ENCODE data around the gene TUBA4B. TPM values are rescaled to one million over a fixed set of nuclear protein-coding genes. Genes with fewer than 3 reads are reported as not detected.
"Not testable (repeated sequence)": the region's sequence is repeated elsewhere in the genome, so short reads cannot be mapped to it uniquely, and the experiment has no call there.

TUBA4B gene
- total RNA-seq, 1 donor from 2014 or later: 0.25 TPM

DNA sequence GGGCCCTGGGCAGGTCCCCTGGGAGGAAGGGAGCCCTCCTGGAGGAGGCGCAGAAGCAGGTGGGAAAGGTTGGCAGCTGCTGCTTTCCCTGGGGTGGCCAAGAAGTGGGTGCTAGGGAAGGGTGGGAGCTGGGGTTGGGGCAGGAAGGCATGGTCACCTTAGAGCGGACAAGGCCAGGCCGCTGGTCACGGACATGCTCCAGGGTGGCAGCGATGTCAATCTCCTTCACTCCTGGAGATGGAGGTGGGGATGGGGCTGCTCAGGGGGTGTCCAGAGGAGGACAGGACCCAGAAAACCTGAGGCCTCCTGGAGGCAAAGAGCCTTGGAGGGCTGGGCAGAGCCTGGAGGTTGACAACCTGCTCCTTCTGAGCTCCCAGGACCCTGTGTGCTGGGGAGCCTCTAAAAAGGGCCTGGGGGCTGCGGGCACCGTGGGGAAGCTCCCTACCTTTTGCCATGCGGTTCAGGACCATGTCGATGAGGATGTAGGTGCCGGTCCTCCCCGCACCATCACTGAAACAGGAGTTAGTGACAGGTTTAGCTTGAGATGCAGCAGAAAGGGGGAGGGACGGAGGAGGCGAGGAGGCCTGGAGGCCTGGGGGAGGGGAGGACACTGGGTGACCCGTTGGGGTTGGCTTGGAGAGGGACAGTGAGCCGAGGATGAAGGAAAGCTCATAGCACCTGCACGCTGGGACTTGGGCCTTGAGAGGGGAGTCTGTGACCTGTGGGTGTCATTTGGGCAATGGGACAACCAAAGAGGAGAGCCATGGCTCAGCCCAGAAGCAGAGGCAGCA is 37.5 kb downstream of the TUBA4B start:
- DNase-seq (ENCODE audit: low read depth): no peak

DNA sequence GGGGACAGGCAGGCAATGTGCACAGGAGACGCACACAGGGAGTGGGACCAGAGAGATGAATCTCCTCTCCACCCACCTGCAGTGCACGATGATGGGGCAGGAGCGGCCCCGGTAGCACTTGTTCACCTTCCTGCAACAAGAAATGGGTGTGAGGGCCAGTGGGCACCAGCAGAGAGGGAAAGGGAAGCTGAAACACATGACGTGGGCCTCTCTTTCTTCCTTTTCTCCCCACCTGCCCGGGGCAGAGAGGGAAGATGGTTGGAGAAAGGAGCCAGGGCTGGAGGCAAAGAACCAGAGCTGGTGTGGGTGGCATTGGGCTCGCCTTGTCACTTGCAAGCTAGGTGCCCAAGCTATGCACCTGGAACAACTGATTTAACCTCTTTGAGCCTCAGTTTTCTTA is 38.4 kb downstream of the TUBA4B start:
- DNase-seq (ENCODE audit: low read depth): no peak

DNA sequence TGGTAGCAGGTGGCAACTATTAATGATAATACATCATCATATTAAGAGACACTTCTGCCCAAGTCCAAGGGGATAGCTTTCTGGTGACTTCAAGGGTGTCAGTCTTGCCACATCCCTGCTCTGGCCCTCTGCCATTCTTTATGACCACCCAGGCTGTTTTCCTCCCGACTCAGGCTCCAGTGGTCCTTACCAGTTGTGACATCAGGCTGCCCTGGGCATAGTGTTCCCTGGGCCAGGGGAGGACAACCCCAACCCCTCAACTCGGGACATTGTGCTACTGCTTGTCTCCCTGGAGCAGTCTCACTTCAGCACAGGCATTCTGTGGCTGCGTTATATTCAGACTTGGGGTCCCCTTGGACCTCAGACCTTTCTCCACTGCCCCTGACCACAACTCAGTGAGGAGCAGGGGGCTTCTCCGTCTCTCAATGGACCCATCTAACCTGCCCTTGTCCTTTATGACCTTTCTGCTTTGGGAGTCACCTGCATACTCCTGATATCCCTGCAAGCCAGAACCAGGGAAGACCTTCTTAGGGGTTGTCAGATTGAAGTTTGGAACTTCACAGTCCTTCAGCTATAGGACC is 39.0 kb downstream of the TUBA4B start:
- no peak for DNase-seq (ENCODE audit: low read depth)

DNA sequence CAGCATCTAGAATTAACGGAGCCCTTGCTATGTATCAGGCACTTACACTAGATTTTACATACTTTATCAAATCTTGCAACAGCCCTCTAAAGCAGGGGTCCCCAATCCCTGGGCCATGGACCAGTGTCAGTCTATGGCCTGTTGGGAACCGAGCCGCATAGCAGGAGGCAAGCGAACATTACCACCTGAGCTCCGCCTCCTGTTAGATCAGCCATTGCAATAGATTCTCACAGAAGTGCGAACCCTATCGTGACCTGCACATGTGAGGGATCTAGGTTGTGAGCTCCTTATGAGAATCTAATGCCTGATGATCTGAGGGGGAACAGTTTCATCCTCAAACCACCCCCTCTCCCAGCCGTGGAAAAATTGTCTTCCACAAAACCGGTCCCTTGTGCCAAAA is 39.6 kb downstream of the TUBA4B start:
- no peak for DNase-seq (ENCODE audit: low read depth)

DNA sequence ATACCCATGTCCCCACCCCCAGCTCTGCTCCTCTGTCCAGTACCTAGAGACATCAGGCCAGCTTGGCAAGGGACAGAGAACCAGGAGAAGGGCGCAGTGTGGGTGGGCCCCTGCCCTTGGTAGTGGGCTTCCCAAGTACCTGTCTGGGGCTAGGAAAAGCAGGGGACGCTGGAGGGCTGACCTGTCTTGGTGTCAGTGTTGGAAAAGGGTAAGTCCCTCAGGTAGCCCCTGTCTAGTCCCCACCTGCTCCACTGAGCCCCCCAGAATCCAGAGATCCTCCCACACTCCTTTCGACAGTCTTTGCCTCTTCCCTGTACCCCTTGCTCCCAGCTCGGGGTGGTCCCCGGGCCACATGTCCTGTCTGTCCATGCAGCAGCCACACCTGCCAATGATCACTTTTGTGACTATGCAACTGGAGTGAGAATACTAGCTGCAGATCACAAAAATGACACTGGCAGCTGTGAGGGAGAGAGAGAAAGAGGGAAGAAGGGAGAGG is 40.7 kb downstream of the TUBA4B start:
- DNase-seq (ENCODE audit: low read depth): no peak

DNA sequence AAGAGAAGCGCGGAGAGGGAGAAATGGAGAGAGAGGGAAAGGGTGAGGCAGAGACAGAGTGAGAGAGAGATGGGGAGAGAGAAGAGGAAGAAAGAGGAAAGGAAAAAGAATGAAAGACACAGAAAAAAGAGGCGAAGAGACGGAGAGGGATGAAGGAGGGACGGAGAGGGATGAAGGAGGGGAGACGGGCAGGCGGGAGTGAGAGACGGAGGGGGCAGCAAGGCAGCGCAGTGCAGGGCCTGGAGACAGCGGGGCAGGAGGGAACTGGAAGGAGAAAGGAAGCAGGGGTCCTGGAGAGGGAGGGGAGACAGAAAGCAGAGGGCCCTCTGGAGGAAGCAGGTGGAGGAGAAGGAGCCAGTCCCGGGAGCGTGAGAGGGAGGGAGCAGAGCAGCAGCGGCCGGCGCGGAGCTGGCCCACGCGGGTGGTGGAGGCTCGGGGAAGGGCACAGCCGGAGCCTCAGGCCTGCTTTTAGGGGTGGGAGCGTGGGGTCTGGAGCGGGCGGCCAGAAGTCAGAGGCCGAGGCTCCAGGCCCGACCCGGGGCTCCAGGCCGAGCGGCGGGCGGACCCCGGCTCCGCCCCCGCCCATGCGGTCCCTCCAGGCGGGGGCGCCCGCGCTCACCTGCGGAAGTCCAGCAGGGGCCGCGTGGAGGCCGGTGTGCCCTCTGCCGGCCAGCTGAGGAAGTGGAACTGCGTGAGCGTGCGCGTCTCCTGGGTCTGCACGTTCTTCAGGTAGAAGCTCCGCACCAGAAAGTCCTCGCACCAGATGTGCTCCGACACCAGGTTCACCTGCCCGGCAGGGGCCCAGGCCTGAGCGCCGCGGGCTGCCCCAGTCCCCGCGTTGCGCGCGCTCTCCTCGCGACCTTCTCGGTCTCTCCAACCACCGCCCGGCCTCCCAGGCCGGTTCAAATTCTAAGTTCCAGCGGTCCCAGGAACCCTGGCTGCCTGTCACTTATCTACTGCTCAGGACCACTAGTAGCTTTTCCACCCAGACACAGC is 41.6 kb downstream of the TUBA4B start:
- peak; percentile 68 for DNase-seq (ENCODE audit: low read depth)

DNA sequence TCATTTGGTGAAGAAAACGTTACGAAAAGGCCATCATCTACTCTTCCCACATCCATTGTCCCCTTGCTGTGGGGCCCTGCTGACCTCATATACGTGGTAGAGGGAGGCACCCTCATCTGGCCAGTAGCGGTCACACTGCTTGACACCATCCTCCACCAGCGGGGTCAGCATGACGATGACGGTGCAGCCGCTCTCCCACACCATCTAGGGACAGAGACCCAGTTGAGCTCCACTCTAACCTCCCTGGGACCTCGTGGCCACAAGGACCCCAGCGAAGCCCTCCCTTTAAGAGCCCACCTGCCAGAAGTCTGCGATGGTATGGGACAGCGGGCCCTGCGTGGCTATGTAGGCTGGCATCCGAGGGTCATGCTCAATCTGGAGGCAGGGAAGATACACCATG is 43.1 kb downstream of the TUBA4B start:
- DNase-seq (ENCODE audit: low read depth): no peak

DNA sequence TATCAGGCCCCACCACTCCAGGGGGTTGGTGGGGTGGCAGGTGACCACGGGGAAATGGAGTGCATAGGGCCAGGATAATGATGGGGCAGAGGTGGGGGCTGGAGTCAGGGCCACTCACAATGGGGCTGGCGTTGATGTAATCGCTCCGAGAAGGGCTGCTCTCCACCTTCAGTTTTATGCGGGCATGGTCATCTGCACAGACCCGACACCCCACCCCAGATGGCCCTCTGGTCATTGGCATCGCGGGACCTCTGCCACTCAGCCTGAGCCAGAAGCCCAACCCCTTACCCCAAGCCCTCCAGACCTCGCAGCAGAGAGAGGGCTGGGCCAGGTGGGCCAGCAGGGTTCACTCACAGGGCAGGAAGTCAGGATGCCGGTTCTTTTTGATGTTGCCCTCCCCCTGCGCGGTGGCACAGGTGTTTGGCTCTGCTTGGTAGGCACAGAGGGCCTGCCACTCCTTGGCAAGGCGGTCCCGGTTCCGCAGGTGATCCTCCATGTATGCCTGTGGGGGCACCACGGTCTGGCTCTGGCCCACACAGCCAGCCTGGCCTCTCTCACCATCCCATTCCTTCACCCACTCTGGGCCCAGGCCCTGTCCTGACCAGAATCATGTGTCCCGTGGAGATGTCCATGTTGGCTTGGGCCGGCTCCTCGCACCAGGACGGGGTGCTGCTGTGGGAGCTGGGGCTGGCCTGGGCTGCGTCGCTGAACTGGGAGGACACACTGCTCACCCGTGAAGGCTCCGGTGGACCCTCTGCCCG is 43.8 kb downstream of the TUBA4B start:
- DNase-seq (ENCODE audit: low read depth): no peak

DNA sequence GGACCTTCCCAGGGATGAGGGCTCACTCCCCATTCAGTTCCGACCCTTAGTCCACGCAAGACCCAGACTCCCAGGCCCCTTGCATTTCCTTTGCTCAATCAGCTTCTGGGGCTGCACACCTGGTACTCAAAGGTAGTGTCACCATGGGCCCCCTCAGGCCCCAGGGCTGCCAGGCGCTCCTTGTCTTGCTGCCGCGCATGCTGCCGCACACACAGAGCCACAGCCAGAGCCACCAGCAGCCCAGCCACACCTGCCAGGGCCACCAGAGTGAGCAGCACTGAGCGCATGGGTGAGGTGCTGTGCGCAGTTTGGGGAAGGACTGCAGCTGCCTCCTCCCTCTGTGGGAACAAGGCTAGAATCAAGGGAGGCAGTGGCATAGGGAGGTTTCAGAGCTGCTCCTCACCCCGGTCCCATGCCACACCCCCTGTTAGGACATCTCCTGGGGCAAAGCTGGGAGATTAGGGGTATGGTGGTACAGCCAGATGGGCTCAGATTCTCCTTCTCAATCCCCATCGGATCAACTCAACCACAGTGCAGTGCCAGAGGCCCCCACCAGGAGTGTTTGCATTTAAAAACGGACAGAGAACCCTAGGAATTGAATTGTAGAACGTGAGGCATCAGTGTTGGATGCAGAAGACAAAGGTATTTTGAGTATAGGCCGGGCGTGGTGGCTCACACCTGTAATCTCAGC is 44.9 kb downstream of the TUBA4B start:
- DNase-seq (ENCODE audit: low read depth): no peak

DNA sequence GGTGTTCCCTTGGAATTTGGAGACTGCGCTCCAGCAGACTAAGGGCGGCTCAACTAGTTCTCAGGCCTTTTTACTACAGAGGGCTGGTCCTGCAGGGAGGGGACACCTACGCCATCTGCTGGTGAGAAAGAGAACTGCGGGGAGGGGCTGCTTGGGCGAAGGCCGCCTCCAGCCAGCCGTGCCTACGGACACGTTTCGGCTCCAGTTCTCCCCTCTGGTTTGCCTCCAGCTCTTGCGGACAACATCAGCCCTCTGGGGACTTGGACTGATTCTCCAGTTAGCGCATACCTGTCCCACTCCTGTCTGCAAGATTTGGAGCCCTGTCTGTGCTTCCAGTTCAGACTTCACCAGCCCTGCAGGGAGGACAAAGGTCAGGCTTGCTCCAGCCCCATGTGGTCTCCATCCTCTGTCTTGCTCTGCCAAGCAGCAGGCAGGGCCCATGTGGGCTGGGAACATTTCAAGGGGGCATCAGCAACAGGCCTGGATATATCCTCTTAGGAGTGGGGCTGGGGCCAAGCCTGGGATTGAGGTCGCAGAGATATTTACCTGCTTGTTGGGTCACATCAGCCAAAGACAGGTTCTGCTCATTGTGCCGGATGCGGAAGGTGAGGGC is 45.8 kb downstream of the TUBA4B start:
- DNase-seq (ENCODE audit: low read depth): peak; percentile 59

DNA sequence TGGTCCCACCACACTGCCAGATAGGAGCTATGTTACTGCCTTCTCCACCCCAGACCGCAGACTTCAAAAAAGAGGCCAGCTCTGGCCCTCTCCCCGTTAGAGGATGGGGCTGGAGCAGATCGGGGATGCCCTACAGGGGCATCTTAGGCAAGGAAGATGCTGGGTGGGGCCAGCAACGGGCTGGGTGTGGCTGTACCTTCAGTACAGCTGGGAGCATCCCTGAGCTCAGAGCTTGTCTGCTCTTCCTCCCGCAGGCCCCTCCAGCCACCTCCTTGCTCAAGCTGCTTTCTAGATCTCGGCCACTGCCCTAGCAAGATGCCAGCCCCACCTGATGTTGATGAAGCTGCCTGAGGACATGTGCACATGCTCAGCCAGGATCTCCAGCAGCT is 46.3 kb downstream of the TUBA4B start:
- no peak for DNase-seq (ENCODE audit: low read depth)

DNA sequence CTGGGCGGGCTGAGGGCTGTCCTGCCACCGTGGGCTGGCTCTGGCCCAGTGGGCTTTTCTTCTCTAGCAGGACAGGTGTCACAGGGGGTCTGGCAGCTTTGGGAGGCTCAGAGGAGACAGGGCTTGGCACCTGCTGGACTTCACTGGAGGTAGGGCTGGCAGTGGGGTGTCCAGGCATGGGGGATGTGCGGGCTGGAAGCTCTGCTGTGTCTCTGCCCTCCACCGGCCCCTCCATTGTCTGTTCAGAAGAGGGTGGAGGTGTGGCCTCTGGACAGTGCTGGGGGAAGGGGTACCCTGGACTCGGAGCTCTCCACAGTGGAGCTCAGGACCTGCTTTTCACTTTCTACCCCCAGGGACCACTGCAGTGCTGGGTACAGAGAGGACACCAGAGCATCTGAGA is 47.0 kb downstream of the TUBA4B start:
- DNase-seq (ENCODE audit: low read depth): no peak

DNA sequence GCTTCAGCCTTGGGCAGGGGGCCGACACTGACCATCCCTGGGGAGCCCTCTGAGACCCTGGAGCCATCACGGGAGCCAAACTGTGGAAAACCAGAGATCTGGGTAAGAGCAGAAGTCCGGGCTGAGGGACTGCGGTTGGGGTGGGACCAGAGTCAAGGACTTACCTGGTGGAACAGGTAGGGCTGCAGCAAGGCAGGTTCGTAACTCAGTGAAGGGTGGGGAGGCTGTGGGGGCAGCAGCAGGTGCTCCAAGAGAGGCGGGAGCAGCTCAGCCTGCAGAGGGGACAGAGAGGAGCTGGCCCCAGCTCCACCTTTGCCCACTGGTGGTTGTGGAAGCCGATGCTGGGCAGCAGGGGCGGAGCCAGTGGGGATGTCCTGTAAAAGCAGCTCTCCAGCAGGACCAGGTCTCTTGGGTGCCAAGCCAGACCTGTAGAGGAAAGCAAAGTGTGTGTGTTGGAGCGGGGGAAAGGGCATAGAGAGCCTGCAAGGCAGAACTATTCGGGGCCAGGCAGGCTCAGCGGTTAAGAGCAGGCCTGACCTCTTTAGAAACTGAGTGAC is 49.4 kb downstream of the TUBA4B start:
- DNase-seq (ENCODE audit: low read depth): no peak

DNA sequence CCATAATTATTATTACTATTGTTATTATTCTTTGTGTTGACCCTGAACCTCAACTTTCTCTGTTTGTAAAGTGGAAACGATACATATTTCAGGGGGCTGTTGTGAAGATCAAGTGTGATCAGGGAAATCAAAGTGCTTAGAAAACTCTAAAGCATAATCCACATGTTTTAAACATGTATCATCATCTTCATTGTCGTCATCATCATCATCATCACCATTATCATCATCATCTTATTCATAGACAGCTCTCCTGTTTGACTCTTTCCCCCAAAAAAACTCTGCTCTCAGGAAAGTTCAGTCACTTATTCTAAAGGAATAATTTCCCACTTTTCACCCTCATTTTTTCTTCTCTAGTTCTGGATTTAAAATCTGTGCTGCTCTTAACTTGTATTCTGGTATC is 51.2 kb downstream of the TUBA4B start:
- no peak for DNase-seq (ENCODE audit: low read depth)

DNA sequence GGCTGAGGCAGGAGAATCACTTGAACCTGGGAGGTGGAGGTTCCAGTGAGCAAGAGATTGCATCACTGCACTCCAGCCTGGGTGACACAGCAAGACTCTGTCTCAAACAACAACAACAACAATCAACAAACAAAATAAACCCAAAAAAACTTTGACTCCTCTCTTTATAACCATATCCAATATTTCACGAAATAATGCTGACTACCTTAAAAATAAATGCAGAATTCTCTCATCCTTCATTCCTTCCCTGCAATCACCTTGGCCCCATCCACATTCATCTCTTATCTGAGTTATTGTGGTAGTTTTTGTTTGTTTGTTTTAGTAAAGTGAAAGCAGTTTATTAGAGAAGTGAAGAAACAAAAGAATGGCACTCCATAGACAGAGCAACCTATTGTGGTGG is 53.0 kb downstream of the TUBA4B start:
- no peak for DNase-seq (ENCODE audit: low read depth)

DNA sequence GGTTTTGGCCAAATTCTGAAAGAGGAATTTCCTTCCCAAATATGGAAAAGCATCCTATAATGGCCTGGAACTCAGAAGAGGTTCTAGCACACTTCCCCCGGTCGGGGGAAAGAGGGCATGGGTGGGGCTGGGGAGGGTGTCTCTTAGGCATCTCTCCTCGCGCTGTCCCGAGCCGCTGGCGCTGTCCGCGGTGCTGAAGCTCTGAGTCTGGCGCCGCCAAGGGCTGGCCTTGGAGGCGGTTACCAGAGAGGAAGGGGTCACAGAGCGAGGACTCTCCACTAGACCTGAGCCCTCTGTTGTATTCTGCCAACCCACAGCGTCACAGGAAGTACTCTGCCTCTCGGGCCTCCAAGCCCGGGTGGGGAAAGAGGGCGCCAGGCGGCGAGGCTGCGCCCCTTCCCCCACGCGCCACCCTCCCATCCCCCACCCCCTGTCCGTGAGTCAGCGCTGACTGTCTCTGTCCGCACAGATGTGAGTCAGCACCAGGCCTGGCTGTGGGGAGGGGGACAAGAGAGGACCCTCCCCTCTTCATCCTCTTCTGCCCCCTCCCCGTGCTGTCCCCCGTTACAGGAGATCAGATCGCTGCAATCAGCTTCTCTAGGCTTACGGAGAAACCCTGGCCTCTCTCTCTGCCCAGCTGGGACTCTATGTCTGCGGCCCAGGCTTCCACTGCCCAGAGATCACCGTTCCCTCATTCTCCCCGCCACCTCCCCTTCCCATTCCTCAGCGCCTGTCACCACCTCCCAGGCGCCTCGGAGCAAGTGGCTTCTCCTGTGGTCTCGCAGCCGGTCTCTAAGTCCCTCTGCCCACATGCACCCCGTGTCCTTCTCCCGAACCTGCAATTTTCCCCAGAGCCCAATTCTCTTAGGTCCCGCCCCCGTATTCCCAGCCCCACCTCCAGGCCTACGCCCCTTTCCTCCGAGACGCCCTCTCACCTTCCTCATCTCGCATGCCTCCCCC is 55.4 kb downstream of the TUBA4B start:
- peak; percentile 44 for DNase-seq (ENCODE audit: low read depth)

DNA sequence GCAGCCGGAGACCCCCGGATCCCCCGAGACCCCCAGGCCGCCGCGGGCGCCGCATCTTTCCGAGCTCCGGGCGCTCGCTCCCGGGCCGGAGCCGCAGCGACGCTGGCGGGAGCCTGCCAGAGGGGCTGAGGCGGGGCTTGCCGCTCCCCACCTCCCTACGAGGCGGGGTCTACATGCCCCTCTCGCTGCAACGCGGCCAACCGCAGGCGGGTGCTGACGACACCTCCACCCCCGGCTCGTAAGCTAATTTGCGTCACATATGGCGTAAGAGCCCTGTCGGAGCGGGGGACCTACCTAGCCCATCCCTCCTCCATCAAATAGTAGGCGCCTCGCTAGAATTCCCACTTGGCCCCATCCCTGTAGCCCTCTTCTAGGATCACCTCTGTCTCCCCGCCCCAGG is 56.2 kb downstream of the TUBA4B start, which contains the start of gene PTPRN:
PTPRN (minus strand) TSS at position 124 of the 400 bp plus-strand sequence; CDS start at position 55, 69 bp downstream.
- DNase-seq (ENCODE audit: low read depth): no peak

DNA sequence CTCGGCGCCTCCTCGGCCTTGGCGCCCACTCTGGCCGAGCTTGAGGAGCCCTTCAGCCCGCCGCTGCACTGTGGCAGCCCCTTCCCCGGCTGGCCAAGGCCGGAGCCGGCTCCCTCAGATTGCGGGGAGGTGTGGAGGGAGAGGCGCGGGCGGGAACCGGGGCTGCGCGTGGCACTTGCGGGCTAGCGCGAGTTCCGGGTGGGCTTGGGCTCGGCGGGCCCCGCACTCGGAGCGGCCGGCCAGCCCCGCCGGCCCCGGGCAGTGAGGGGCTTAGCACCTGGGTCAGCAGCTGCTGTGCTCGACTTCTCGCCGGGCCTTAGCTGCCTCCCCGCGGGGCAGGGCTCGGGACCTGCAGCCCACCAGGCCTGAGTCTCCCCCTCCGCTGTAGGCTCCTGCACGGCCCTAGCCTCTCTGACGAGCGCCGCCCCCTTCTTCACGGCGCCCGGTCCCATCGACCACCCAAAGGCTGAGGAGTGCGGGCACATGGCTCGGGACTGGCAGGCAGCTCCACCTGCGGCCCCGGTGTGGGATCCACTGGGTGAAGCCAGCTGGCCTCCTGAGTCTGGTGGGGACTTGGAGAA is 59.7 kb downstream of the TUBA4B start:
- DNase-seq (ENCODE audit: low read depth): not testable (repeated sequence)

Data from renal cortical epithelial cell (primary cell).